HG03460 (cell line): ENCODE measurements around the gene AOPEP.

ENCODE experiments used
- ATAC-seq: cut with Tn5 transposase; IDR thresholded peaks from one replicate; pipeline ENCODE4 v1.9.1; 2021; ENCODE audit not compliant: unreplicated experiment

Gene AOPEP

GRCh38 chr9:94887721-94888120, 161.2 kb downstream of the AOPEP start:
- no peak for ATAC-seq

GRCh38 chr9:94888775-94889174, 162.3 kb downstream of the AOPEP start:
- no peak for ATAC-seq

- no peak for ATAC-seq
These were observed 163.1 kb downstream of the AOPEP start for GRCh38 chr9:94889628-94890027.

- ATAC-seq = no peak
These were observed 164.7 kb downstream of the AOPEP start for GRCh38 chr9:94891183-94891582.

- no peak for ATAC-seq
These were observed 166.2 kb downstream of the AOPEP start for GRCh38 chr9:94892675-94893074.

- ATAC-seq = no peak
These were observed 167.7 kb downstream of the AOPEP start for GRCh38 chr9:94894094-94894699.

GRCh38 chr9:94895668-94896067, 169.2 kb downstream of the AOPEP start:
- ATAC-seq = no peak

GRCh38 chr9:94896512-94896911, 170.0 kb downstream of the AOPEP start:
- ATAC-seq = no peak

GRCh38 chr9:94899464-94900221, 173.1 kb downstream of the AOPEP start:
- ATAC-seq = no peak

GRCh38 chr9:94900222-94901018, 173.9 kb downstream of the AOPEP start:
- no peak for ATAC-seq

- ATAC-seq = no peak
These were observed 174.5 kb downstream of the AOPEP start for GRCh38 chr9:94901019-94901363.

- no peak for ATAC-seq
These were observed 177.5 kb downstream of the AOPEP start for GRCh38 chr9:94903961-94904421.

GRCh38 chr9:94904806-94905205, 178.3 kb downstream of the AOPEP start:
- ATAC-seq = no peak

- ATAC-seq = no peak
These were observed 179.1 kb downstream of the AOPEP start for GRCh38 chr9:94905606-94906005.

GRCh38 chr9:94906181-94906580, 179.7 kb downstream of the AOPEP start:
- ATAC-seq = no peak

- ATAC-seq = no peak
These were observed 180.2 kb downstream of the AOPEP start for GRCh38 chr9:94906713-94907112.

- no peak for ATAC-seq
These were observed 180.9 kb downstream of the AOPEP start for GRCh38 chr9:94907264-94907936.

GRCh38 chr9:94908011-94908563, 181.6 kb downstream of the AOPEP start:
- ATAC-seq = no peak

GRCh38 chr9:94908583-94909249, 182.2 kb downstream of the AOPEP start:
- ATAC-seq = no peak

GRCh38 chr9:94909250-94909894, 182.9 kb downstream of the AOPEP start:
- no peak for ATAC-seq
